ENCODE measurements around the gene TOGARAM1.
"Not testable (repeated sequence)": the region's sequence is repeated elsewhere in the genome, so short reads cannot be mapped to it uniquely, and the experiment has no call there.

The TOGARAM1 gene

DNA sequence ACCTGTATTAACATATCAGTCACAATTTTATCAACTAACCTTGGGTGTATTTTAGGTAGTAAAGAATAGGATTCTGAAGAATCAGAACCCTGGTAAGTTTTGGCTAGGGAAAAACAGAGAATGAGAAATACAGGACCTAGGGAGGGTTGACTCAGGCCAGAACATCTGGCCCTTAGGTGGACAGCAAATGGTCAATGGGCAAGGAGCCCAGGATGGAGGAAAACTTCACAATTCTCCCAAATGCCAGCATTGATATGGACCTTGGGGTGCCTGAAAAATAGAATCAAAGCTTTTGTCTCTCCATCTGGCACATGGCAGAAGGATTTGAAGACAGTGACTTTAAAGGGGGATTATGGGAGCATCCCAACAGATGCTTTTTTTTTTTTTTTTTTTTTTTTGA is 89.2 kb downstream of the TOGARAM1 start:
- no peak for FAIRE-seq

GRCh38 chr14:45051896-45052295 is 89.9 kb downstream of the TOGARAM1 start:
- no peak for FAIRE-seq

DNA sequence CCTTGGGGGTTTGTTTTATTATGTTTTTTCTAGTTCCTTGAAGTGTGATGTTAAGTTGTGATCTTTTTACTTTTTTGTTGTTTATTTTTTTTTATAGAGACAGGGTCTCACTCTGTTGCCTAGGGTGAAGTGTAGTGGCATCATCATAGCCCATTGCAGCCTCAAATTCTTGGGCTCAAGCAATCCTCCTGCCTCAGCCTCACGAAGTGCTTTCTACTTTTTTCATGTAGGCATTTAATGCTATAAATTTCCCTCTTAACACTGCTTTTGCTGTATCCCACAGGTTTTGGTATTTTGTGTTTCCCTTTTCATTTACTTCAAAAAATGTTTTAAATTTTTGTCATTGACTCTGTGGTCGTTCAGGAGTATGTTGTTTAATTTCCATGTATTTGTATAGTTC is 95.4 kb downstream of the TOGARAM1 start:
- FAIRE-seq, result no peak

- FAIRE-seq, result no peak
Observed at GRCh38 chr14:45057881-45058364, 95.9 kb downstream of the TOGARAM1 start.

- FAIRE-seq, result no peak
Observed at GRCh38 chr14:45060551-45060950, 98.6 kb downstream of the TOGARAM1 start.

GRCh38 chr14:45065540-45065939 is 103.5 kb downstream of the TOGARAM1 start:
- FAIRE-seq, result no peak

- no peak for FAIRE-seq
Observed at GRCh38 chr14:45065956-45066355, 104.0 kb downstream of the TOGARAM1 start.

DNA sequence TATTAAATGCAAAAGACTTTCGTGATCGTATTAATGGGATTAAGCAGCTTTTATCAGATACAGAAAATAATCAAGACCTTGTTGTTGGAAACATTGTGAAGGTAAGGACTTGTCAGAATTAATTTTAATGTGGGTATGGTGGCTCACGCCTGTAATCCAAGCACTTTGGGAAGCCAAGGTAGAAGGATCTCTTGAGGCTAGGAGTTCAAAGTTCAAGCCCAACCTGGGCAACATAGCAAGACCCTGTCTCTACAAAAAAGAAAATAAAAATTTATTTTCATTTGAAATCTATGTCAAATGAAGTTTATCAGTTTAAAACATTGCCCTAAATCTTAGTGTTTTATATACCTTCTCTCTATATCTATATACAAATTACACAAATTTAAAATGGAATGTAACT is 104.7 kb downstream of the TOGARAM1 start:
- FAIRE-seq, result peak; percentile 60

GRCh38 chr14:45068396-45068795 is 106.4 kb downstream of the TOGARAM1 start:
- FAIRE-seq, result no peak

DNA sequence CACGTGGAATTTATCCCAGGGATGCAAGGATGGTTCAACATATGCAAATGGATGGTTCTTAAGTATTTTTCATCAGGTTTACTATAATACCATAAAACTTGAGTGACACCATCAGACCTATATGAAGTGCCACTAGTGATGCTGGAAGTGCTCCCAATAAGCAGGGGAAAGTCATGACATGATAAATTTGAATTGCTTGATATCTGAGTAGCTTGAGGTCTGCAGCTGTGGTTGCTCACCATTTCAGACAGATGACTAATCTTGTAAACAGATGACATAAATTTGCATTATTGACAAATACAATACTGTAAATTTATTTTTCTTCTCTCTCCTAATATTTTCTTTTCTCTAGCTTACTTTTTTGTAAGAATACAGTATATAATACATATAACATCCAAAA is 108.2 kb downstream of the TOGARAM1 start:
- peak; percentile 72 for FAIRE-seq

GRCh38 chr14:45072126-45072525 is 110.1 kb downstream of the TOGARAM1 start:
- no peak for FAIRE-seq

DNA sequence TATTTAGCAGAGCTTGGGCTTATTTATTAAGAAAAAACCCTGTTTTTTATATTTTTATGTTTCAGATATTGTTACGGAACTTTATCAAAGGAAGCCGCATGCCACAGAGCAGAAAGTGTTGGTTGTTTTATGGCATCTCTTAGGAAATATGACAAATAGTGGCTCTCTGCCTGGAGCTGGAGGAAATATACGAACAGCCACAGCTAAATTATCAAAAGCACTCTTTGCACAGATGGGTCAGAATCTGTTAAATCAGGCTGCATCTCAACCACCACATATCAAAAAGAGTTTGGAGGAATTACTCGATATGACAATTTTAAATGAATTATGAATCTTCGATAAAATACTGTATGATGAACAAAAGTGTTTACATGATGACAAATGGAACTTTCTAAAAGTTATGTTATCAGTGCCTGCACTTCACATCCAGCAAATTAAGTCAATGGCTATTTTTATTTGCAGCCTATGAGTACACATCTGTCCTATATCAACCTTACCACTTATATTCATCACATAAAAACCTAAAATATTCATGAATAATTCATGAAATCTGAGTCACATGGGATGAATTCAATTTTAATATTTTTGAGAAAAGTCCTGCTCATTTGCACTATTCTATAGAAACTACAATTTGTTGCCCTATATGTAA is 111.4 kb downstream of the TOGARAM1 start:
- FAIRE-seq, result no peak

DNA sequence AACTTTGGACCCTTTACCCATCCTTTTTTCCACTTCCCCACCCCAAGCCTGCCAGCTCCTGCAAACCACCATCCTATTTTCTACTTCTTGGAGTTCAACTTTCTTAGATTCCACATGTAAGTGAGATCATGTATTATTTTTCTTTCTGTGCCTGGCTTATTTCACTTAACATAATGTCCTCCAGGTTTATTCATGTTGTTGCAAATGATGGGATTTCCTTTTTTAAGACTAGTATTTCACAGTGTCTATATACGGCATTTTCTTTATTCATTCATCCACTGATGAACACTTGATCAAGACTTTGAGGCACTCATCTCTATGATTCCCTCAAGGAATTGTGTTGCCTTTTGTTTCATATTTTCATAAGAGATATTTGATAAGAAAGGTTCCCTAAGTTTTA is 116.3 kb downstream of the TOGARAM1 start:
- FAIRE-seq, result no peak

- not testable (repeated sequence) for FAIRE-seq
Observed at GRCh38 chr14:45080416-45080968, 118.5 kb downstream of the TOGARAM1 start.

- not testable (repeated sequence) for FAIRE-seq
Observed at GRCh38 chr14:45081096-45081495, 119.1 kb downstream of the TOGARAM1 start.

GRCh38 chr14:45082420-45082819 is 120.4 kb downstream of the TOGARAM1 start:
- no peak for FAIRE-seq

DNA sequence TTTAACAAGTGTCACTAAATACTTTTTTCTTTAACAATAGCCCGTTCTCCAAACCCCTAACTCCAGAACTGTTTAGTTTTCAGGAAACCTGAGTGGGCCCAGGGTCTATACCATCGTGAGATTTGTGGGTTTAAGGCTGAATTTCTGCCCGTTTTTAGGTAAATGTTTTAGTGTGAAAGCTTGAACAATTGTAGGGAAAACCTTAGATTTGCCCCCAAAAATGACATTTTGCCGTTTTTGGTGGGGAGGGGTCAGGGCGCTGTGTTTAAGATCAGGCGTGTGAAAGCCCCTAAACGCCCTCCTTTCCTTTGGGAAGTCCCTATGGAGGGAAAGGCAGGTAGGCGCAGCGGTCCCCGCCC is 121.6 kb downstream of the TOGARAM1 start:
- FAIRE-seq, result no peak

GRCh38 chr14:45083976-45084722 is 122.2 kb downstream of the TOGARAM1 start, which contains the start of gene PRPF39:
Gene PRPF39 (plus strand): TSS chr14:45084116. CDS start chr14:45095240, 11,124 bp downstream.
- no peak for FAIRE-seq

DNA sequence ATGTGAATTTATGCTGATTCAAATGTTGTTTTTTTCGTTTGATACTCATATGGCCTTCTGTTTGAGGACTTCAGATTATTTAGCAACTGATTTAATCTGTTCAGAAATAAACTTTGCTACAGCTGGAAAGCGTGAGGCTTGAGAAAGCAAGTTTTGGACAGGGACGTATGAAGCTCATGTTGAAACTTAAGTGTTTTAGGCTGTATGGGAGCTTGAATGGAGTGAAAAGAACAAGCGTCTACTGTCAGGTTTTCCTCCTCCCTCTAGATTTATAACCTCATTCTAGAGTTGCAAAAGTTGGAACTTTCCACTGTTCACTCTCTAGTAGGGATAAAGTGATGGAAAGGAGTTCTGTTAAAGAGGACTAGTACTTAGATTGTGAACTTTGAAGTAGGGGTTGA is 123.0 kb downstream of the TOGARAM1 start:
- FAIRE-seq, result no peak

DNA sequence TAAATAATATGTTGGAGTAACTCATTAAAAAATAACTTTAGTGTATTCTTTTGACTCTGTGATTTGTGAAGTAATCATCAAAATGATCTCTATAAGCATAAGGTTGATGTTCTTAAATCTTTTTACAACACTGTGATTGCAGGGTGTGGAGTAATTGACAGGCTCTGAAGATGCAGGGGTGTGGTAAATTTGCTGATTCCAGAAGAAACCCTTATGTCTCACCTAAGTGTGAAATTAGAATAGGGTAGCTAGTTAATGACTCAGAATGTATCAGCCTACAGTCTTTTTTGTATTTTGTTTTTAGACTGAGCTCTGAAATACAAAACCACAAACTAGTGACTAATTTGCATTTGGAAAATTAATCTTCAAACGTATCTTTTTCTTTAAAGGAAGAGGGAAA is 127.8 kb downstream of the TOGARAM1 start:
- no peak for FAIRE-seq

- no peak for FAIRE-seq
Observed at GRCh38 chr14:45091710-45092109, 129.7 kb downstream of the TOGARAM1 start.

DNA sequence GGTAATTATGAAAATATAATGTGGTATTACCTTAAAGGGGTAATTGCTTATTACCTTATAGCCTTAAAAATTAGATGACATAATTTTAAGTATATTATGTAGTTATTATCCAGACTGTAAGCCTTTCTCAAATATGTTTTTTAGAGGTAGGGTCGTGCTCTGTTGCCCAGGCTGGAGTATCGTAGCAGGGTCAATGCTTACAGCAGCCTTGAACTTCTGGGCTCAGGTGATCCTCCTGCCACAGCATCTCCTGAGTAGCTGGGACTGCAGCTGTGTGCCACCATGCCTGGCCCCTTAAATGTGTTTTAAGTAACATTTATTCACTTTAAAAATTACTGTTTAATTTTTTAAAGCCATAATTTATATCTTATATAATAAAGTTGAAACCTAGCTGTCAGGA is 132.3 kb downstream of the TOGARAM1 start:
- FAIRE-seq, result no peak

DNA sequence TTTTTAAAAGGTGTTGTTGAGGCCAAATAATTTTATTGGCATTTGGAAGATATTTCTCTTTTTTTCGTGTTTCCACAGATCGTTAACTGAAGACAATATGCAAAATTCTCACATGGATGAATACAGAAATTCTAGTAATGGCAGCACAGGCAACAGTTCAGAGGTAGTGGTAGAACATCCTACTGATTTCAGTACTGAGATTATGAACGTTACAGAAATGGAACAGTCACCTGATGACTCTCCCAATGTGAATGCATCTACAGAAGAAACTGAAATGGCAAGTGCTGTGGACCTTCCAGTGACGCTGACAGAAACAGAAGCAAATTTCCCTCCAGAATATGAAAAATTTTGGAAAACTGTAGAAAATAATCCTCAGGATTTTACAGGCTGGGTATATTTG is 133.2 kb downstream of the TOGARAM1 start:
- FAIRE-seq, result no peak

GRCh38 chr14:45096218-45096617 is 134.2 kb downstream of the TOGARAM1 start:
- FAIRE-seq, result peak; percentile 19

Data from G401.6 (cell line).